ENCODE results near the gene LRCH4. TPM values are rescaled to one million over a fixed set of nuclear protein-coding genes. Genes with fewer than 3 reads are reported as not detected.
A peak's percentile ranks its signal among the peaks of the same experiment; 100 is the strongest.

LRCH4 gene
- total RNA-seq, 6 experiments from 2014 or later: 34.7 to 40.6 (median 38.5) TPM

GRCh38 chr7:100583132-100584053 lies 2.5 kb downstream of the LRCH4 start:
- Mint-ChIP-seq H3K4me3 (peak overlapping the region; percentile 95), H3K9me3 (no peaks in the 10 kb centered on the region), H3K4me1 (ENCODE audit: low read depth) (peaks cover 30% of the 10 kb centered on the region), H3K27ac (peak overlapping the region; percentile 87), H3K36me3 (ENCODE audit: low read depth) (peaks cover 10% of the 10 kb centered on the region), H3K27me3 (ENCODE audit: insufficient read depth) (peaks cover 3% of the 10 kb centered on the region)
- no peak for TF ChIP-seq CTCF (IDR thresholded peaks at IDR 0.05)
- DNase-seq: no peak

- Mint-ChIP-seq H3K4me1 (ENCODE audit: low read depth) (peaks cover 26% of the 10 kb centered on the region), H3K27me3 (ENCODE audit: insufficient read depth) (peaks cover 3% of the 10 kb centered on the region), H3K27ac (no peak overlapping the region; the same call in 1 of the 2 replicates), H3K36me3 (ENCODE audit: low read depth) (peaks cover 10% of the 10 kb centered on the region), H3K9me3 (no peaks in the 10 kb centered on the region), H3K4me3 (no peak overlapping the region)
- no peak for TF ChIP-seq CTCF (IDR thresholded peaks at IDR 0.05)
- no peak for DNase-seq
These were observed 3.3 kb downstream of the LRCH4 start for GRCh38 chr7:100582650-100583049.

GRCh38 chr7:100582041-100582579 lies 3.8 kb downstream of the LRCH4 start:
- TF ChIP-seq CTCF (IDR thresholded peaks at IDR 0.05): no peak
- H3K36me3 Mint-ChIP-seq (ENCODE audit: low read depth): peaks cover 10% of the 10 kb centered on the region
- DNase-seq: no peak
- H3K4me1 Mint-ChIP-seq (ENCODE audit: low read depth): peaks cover 26% of the 10 kb centered on the region
- H3K27me3 Mint-ChIP-seq (ENCODE audit: insufficient read depth): peaks cover 3% of the 10 kb centered on the region
- H3K4me3 Mint-ChIP-seq: no peak overlapping the region
- H3K27ac Mint-ChIP-seq: no peak overlapping the region; the same call in 1 of the 2 replicates
- H3K9me3 Mint-ChIP-seq: no peaks in the 10 kb centered on the region

- Mint-ChIP-seq H3K36me3 (ENCODE audit: low read depth) (peaks cover 10% of the 10 kb centered on the region), H3K4me1 (ENCODE audit: low read depth) (peaks cover 26% of the 10 kb centered on the region), H3K9me3 (no peaks in the 10 kb centered on the region), H3K4me3 (no peak overlapping the region), H3K27ac (no peak overlapping the region), H3K27me3 (ENCODE audit: insufficient read depth) (peaks cover 2% of the 10 kb centered on the region; the same call in 1 of the 2 replicates)
- no peak for TF ChIP-seq CTCF (IDR thresholded peaks at IDR 0.05)
- DNase-seq: no peak
These were observed 5.3 kb downstream of the LRCH4 start for GRCh38 chr7:100580466-100581283.

Measured in HFFc6 (cell line).